KMS-11 (cell line): ENCODE data around the gene DAB2IP.

Experiments
- H2AFZ ChIP-seq: fragments of 200-600 bp; sonication (generic); 2 replicates; pipeline ENCODE4 v1.6.1; 2016; ENCODE audit warnings: antibody characterized with exemption, mixed run types, low read depth
- H3K27ac ChIP-seq: fragments of 200-600 bp; sonication (generic); 2 replicates; pipeline ENCODE4 v1.6.1; 2016; ENCODE audit warnings: mild to moderate bottlenecking, mixed run types
- H3K27me3 ChIP-seq: fragments of 200-600 bp; sonication (generic); 2 replicates; pipeline ENCODE4 v1.6.1; 2017; ENCODE audit warnings: mild to moderate bottlenecking, low read depth, mixed run types, moderate library complexity; ENCODE audit not compliant: insufficient read depth
- H3K36me3 ChIP-seq: fragments of 200-600 bp; sonication (generic); 2 replicates; pipeline ENCODE4 v1.6.1; 2017; ENCODE audit warnings: mild to moderate bottlenecking, mixed run types; ENCODE audit not compliant: insufficient read depth
- H3K4me1 ChIP-seq: fragments of 200-600 bp; sonication (generic); 2 replicates; pipeline ENCODE4 v1.6.1; 2016; ENCODE audit warnings: mild to moderate bottlenecking, low read depth, mixed run types; ENCODE audit not compliant: poor library complexity, severe bottlenecking
- H3K4me2 ChIP-seq: fragments of 200-600 bp; sonication (generic); 2 replicates; pipeline ENCODE4 v1.7.0; 2016; ENCODE audit warnings: mild to moderate bottlenecking, mixed run types
- H3K4me3 ChIP-seq: fragments of 200-600 bp; sonication (generic); IDR thresholded peaks from 2 replicates; pipeline ENCODE4 v1.6.1; 2017; ENCODE audit warnings: low read depth, low read length, mixed read lengths; ENCODE audit not compliant: insufficient read depth
- H3K79me2 ChIP-seq: fragments of 200-600 bp; sonication (generic); 2 replicates; pipeline ENCODE4 v1.6.1; 2016; ENCODE audit warnings: low read depth, mixed run types; ENCODE audit not compliant: insufficient read depth
- H3K9ac ChIP-seq: fragments of 200-600 bp; sonication (generic); 2 replicates; pipeline ENCODE4 v1.6.1; 2016; ENCODE audit warnings: mild to moderate bottlenecking, mixed run types
- H4K20me1 ChIP-seq: fragments of 200-600 bp; sonication (generic); 2 replicates; pipeline ENCODE4 v1.6.1; 2016; ENCODE audit warnings: mild to moderate bottlenecking, mixed run types; ENCODE audit not compliant: insufficient read depth
- CTCF ChIP-seq: fragments of 200-600 bp; sonication (generic); conservative IDR thresholded peaks from 2 replicates; pipeline ENCODE4 v1.6.1; 2017; ENCODE audit warnings: low read depth, mild to moderate bottlenecking, antibody characterized with exemption, low read length, moderate library complexity, mixed read lengths

Gene DAB2IP

GRCh38 chr9:121672986-121673385 lies 21.6 kb downstream of the DAB2IP start:
- Histone ChIP-seq H3K4me1 (no peaks in the 10 kb centered on the region), H3K9ac (no peak overlapping the region), H3K27me3 (no peaks in the 10 kb centered on the region), H3K4me2 (no peak overlapping the region), H4K20me1 (no peaks in the 10 kb centered on the region), H3K79me2 (no peaks in the 10 kb centered on the region), H3K27ac (no peak overlapping the region), H3K36me3 (no peaks in the 10 kb centered on the region), H3K4me3 (no peak overlapping the region), H2AFZ (no peak overlapping the region)
- no peak for TF ChIP-seq CTCF

GRCh38 chr9:121673576-121673975 lies 22.1 kb downstream of the DAB2IP start:
- Histone ChIP-seq H3K9ac (no peak overlapping the region), H3K4me2 (no peak overlapping the region), H3K4me3 (no peak overlapping the region), H4K20me1 (no peaks in the 10 kb centered on the region), H3K36me3 (no peaks in the 10 kb centered on the region), H3K27ac (no peak overlapping the region), H2AFZ (no peak overlapping the region), H3K4me1 (no peaks in the 10 kb centered on the region), H3K79me2 (no peaks in the 10 kb centered on the region), H3K27me3 (no peaks in the 10 kb centered on the region)
- TF ChIP-seq CTCF = no peak

GRCh38 chr9:121674017-121674416 lies 22.6 kb downstream of the DAB2IP start:
- no peaks in the 10 kb centered on the region for H4K20me1 ChIP-seq
- no peaks in the 10 kb centered on the region for H3K27me3 ChIP-seq
- no peak overlapping the region for H3K27ac ChIP-seq
- no peak overlapping the region for H3K9ac ChIP-seq
- H3K4me3 ChIP-seq = no peak overlapping the region
- H3K79me2 ChIP-seq = no peaks in the 10 kb centered on the region
- no peaks in the 10 kb centered on the region for H3K36me3 ChIP-seq
- no peak for TF ChIP-seq CTCF
- H3K4me1 ChIP-seq = no peaks in the 10 kb centered on the region
- no peak overlapping the region for H3K4me2 ChIP-seq
- no peak overlapping the region for H2AFZ ChIP-seq

DNA sequence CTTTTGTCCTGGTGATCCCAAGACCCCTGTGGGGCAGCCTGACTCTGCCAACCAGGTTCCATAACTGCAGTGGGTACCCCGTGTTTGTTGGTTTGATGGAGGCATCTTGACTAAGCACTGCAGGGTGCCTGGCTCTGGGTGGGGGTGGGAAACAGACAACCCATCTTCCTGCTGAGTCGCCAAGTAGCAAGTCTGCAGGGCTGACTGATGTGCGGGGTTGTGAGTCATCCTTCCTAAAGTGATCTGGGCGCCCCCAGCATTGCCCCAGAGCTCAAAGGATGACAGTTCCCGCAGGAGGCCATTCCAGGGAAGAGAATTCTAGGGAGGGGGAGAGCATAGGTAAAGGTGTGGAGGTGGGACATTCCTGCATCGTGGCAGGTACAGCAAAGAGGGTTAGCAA lies 23.5 kb downstream of the DAB2IP start:
- Histone ChIP-seq H3K4me3 (no peak overlapping the region), H3K4me2 (no peak overlapping the region), H3K27ac (no peak overlapping the region), H3K27me3 (no peaks in the 10 kb centered on the region), H3K79me2 (no peaks in the 10 kb centered on the region), H2AFZ (no peak overlapping the region), H4K20me1 (no peaks in the 10 kb centered on the region), H3K9ac (no peak overlapping the region), H3K36me3 (no peaks in the 10 kb centered on the region), H3K4me1 (no peaks in the 10 kb centered on the region)
- no peak for TF ChIP-seq CTCF

DNA sequence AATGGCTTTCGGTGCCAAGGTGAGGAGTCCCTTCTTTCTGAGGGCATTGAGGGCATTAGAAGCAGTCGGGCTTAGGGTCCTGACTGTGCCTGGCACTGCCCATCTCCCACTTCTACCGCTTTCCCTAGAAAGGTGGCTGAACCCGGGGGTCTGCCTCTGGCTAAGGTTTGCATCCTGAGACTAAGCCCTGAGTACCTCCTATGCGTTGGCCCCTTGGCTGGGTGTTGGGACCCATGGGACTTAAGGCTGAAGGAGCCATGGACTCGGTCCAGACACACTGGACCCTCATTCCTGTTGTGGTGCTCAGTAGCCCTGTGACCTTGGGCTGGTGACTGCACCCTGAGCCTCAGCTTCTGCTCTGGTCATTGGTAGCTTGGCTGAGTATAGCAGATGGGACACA lies 23.9 kb downstream of the DAB2IP start:
- H3K4me3 ChIP-seq = no peak overlapping the region
- no peaks in the 10 kb centered on the region for H3K4me1 ChIP-seq
- no peak overlapping the region for H3K9ac ChIP-seq
- no peaks in the 10 kb centered on the region for H3K36me3 ChIP-seq
- H3K79me2 ChIP-seq = no peaks in the 10 kb centered on the region
- TF ChIP-seq CTCF = no peak
- no peak overlapping the region for H2AFZ ChIP-seq
- H3K4me2 ChIP-seq = no peak overlapping the region
- H4K20me1 ChIP-seq = no peaks in the 10 kb centered on the region
- no peaks in the 10 kb centered on the region for H3K27me3 ChIP-seq
- H3K27ac ChIP-seq = no peak overlapping the region
